NCI-H524 (cell line): ENCODE measurements around the gene LY6G5B.

Experiments
- DNase-seq, 2 experiments: peaks; one replicate each; lab custom pipeline; 2025; lab: John Stamatoyannopoulos, UW

LY6G5B gene

GRCh38 chr6:31663126-31663960, 6.4 kb upstream of the LY6G5B start:
- no peak for DNase-seq

- no peak for DNase-seq
These were observed 5.6 kb upstream of the LY6G5B start for GRCh38 chr6:31663961-31664789.

GRCh38 chr6:31664790-31665500, 4.8 kb upstream of the LY6G5B start, which contains the start of gene GPANK1:
Gene GPANK1, minus strand, starts transcription at chr6:31664997. Its CDS starts 519 bp downstream, at chr6:31664478.
- DNase-seq, result peak; percentile 88 to 94

- DNase-seq, result peak; percentile 94 to 96
These were observed 4.1 kb upstream of the LY6G5B start, which contains the start of gene CSNK2B for GRCh38 chr6:31665501-31666336. Gene CSNK2B, plus strand, starts transcription at chr6:31666080. Its CDS starts 752 bp downstream, at chr6:31666832.

GRCh38 chr6:31666337-31666965, 3.3 kb upstream of the LY6G5B start:
- DNase-seq, result no peak

GRCh38 chr6:31676322-31676903, 6.6 kb downstream of the LY6G5B start:
- DNase-seq, result no peak

- no peak for DNase-seq
These were observed 7.1 kb downstream of the LY6G5B start for GRCh38 chr6:31676904-31677303.

- DNase-seq, result no peak
These were observed 8.2 kb downstream of the LY6G5B start for GRCh38 chr6:31677955-31678354.

GRCh38 chr6:31680226-31681134, 10.7 kb downstream of the LY6G5B start, which contains the start of gene LY6G5C:
Gene LY6G5C, minus strand, starts transcription at chr6:31681067. Its CDS starts 694 bp downstream, at chr6:31680373.
- DNase-seq, result peak; percentile 66 to 85

- DNase-seq, result peak; percentile 53 to 56
These were observed 11.4 kb downstream of the LY6G5B start for GRCh38 chr6:31681135-31681671.

GRCh38 chr6:31683591-31683990, 13.8 kb downstream of the LY6G5B start:
- DNase-seq, result no peak

GRCh38 chr6:31686483-31686882, 16.7 kb downstream of the LY6G5B start:
- no peak for DNase-seq

- DNase-seq, result no peak
These were observed 17.5 kb downstream of the LY6G5B start for GRCh38 chr6:31687321-31687720.

- no peak for DNase-seq
These were observed 18.3 kb downstream of the LY6G5B start for GRCh38 chr6:31687860-31688693.

GRCh38 chr6:31689249-31690110, 19.7 kb downstream of the LY6G5B start:
- no peak for DNase-seq

- no peak for DNase-seq
These were observed 20.7 kb downstream of the LY6G5B start for GRCh38 chr6:31690231-31691077.
